Activated CD8-positive, alpha-beta memory T cell treated with anti-CD3 and anti-CD28 coated beads, Interleukin-2, amount 50 U/mL, for 24 hours (primary cell): ENCODE measurements around the gene CHADL.

Experiments used
- DNase-seq: peaks from one replicate; pipeline ENCODE4 v3.0.0-alpha.2; 2020; ENCODE audit errors: extremely low read depth

CHADL gene

GRCh38 chr22:41230401-41230785, 10.3 kb downstream of the CHADL start:
- DNase-seq, result no peak

GRCh38 chr22:41229730-41230400, 10.9 kb downstream of the CHADL start:
- no peak for DNase-seq

GRCh38 chr22:41229215-41229614, 11.5 kb downstream of the CHADL start:
- no peak for DNase-seq

- DNase-seq, result no peak
These were observed 13.7 kb downstream of the CHADL start for GRCh38 chr22:41226723-41227655.

GRCh38 chr22:41223535-41223934, 17.2 kb downstream of the CHADL start:
- DNase-seq, result no peak

- no peak for DNase-seq
These were observed 17.8 kb downstream of the CHADL start for GRCh38 chr22:41222846-41223507.

GRCh38 chr22:41217553-41218157, 23.1 kb downstream of the CHADL start:
- DNase-seq, result no peak

GRCh38 chr22:41216984-41217383, 23.7 kb downstream of the CHADL start:
- DNase-seq, result no peak

GRCh38 chr22:41215926-41216325, 24.8 kb downstream of the CHADL start:
- DNase-seq, result no peak

GRCh38 chr22:41215409-41215808, 25.3 kb downstream of the CHADL start:
- no peak for DNase-seq

- DNase-seq, result no peak
These were observed 34.0 kb downstream of the CHADL start for GRCh38 chr22:41206719-41207118.

- DNase-seq, result peak; percentile 97
These were observed 35.5 kb downstream of the CHADL start, which contains the start of gene L3MBTL2 for GRCh38 chr22:41204992-41205900. Gene L3MBTL2, plus strand, starts transcription at chr22:41205312. Its CDS starts 51 bp downstream, at chr22:41205363.

- no peak for DNase-seq
These were observed 36.7 kb downstream of the CHADL start for GRCh38 chr22:41204066-41204465.

- DNase-seq, result no peak
These were observed 37.6 kb downstream of the CHADL start for GRCh38 chr22:41203118-41203517.

GRCh38 chr22:41201141-41201540, 39.6 kb downstream of the CHADL start:
- no peak for DNase-seq

GRCh38 chr22:41198027-41198580, 42.6 kb downstream of the CHADL start:
- no peak for DNase-seq

- peak; percentile 49 for DNase-seq
These were observed 43.4 kb downstream of the CHADL start for GRCh38 chr22:41197038-41197972.

- DNase-seq, result no peak
These were observed 46.9 kb downstream of the CHADL start for GRCh38 chr22:41193829-41194228.

- DNase-seq, result no peak
These were observed 49.3 kb downstream of the CHADL start for GRCh38 chr22:41191467-41191866.
